Skeletal muscle tissue (tissue), 4 donors: ENCODE data around the gene MTCL1. TPM values are rescaled to one million over a fixed set of nuclear protein-coding genes. Genes with fewer than 3 reads are reported as not detected.

Experiments
- H3K27ac ChIP-seq: one replicate; pipeline ENCODE4 v1.7.0; 2013; ENCODE audit warnings: mild to moderate bottlenecking, low read depth, low read length, inconsistent platforms
- H3K27me3 ChIP-seq, 3 donors: one replicate each; pipeline ENCODE4 v1.7.0; 2013; ENCODE audit warnings: low read length in 3 of 3; ENCODE audit not compliant: control insufficient read depth in 3 of 3, insufficient read depth in 3 of 3
- H3K36me3 ChIP-seq, 3 donors: one replicate each; pipeline ENCODE4 v1.7.0; 2013; ENCODE audit warnings: low read length in 3 of 3; ENCODE audit not compliant: control insufficient read depth in 3 of 3, insufficient read depth in 3 of 3
- H3K4me1 ChIP-seq, 3 donors: one replicate each; pipeline ENCODE4 v1.7.0; 2013; ENCODE audit warnings: low read length in 3 of 3, mild to moderate bottlenecking in 3 of 3; ENCODE audit not compliant: control insufficient read depth in 3 of 3, insufficient read depth in 3 of 3
- H3K4me3 ChIP-seq, 3 donors: one replicate each; pipeline ENCODE4 v1.7.0; 2013; ENCODE audit warnings: low read length in 3 of 3
- H3K9ac ChIP-seq, 3 donors: one replicate each; pipeline ENCODE4 v1.7.0; 2013; ENCODE audit warnings: low read length in 3 of 3, mild to moderate bottlenecking in 3 of 3, moderate library complexity in 2 of 3, low read depth in 1 of 3
- H3K9me3 ChIP-seq, 3 donors: one replicate each; pipeline ENCODE4 v1.7.0; 2013; ENCODE audit warnings: low read length in 3 of 3; ENCODE audit not compliant: control insufficient read depth in 3 of 3
- total RNA-seq: library from RNA; depleted of rRNA; stranded (reverse); fragments of >200 nt; gene quantifications from one replicate; pipeline ENCODE4 v1.2.3, GENCODE V29; 2014
- donor health status: Osteomylitis.

Gene MTCL1
- total RNA-seq, 1 donor from 2014 or later: 12.5 TPM

GRCh38 chr18:8803957-8804356 lies 98.6 kb downstream of the MTCL1 start:
- Histone ChIP-seq H3K36me3 (no peaks in the 10 kb centered on the region), H3K4me3 (no peak overlapping the region), H3K4me1 (peaks cover 13 to 20% (median 13%) of the 10 kb centered on the region in 3 donors), H3K27me3 (no peaks in the 10 kb centered on the region), H3K9me3 (no peaks in the 10 kb centered on the region), H3K9ac (no peak overlapping the region), H3K27ac (no peak overlapping the region)

DNA sequence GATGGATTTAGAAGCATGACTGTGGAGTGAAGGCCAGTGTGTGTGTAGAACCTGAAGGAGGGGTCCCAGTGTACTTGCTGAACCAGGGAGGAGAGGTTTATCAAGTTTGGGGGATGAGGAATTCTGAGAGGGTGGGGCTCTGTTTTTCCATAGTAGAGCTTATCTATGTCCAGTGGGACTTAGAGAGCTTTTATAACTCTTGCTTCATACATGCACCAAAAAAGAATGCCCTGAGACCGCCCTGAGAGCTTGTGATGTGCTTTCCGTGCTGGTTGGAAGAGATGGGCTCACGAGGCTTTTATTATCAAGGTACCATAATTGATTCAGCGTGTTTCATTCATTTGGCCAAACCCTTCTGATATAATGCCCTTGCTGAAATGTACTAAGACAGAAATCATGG lies 100.2 kb downstream of the MTCL1 start:
- no peaks in the 10 kb centered on the region for H3K27me3 ChIP-seq
- peaks cover 0 to 2% (median 2%) of the 10 kb centered on the region in 3 donors for H3K36me3 ChIP-seq
- H3K4me1 ChIP-seq: peaks cover under 1 to 4% (median under 1%) of the 10 kb centered on the region in 3 donors
- no peak overlapping the region for H3K9ac ChIP-seq
- H3K27ac ChIP-seq: no peak overlapping the region
- H3K9me3 ChIP-seq: no peaks in the 10 kb centered on the region
- no peak overlapping the region for H3K4me3 ChIP-seq

DNA sequence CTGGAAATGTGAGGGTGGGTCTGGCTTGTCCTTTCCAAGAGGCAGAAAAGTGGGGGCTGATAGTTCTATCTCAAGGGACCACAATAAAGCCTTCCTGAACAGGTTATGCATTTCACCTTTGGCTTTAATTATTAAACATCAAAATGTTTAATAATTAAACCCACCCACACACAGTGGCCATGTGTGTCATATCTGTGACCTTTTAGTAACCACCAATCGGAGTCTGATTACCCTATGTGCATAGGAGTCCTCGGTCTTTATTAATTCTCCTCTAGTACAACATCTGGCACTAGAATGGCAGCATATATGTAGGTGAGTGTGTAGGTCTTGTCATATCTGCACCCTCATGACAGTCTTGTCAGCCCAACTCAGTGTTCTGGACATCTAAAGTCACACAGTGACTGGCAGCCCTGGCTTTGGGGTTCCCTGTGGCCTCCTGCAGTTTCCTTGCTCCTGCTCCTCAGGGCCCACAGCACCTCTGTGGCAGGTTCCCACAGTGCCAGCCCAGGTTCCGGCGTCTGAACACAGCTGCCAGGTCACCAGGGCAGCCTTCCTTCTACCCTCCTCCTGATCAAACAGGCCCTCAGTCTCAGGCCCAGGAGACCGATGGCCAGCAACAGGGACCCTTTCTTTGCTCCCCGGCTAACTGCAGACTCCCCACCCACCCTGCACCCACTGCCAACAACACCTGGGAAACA lies 100.9 kb downstream of the MTCL1 start:
- no peaks in the 10 kb centered on the region for H3K9me3 ChIP-seq
- peaks cover 0 to 2% (median 2%) of the 10 kb centered on the region in 3 donors for H3K36me3 ChIP-seq
- H3K9ac ChIP-seq: no peak overlapping the region
- no peaks in the 10 kb centered on the region for H3K27me3 ChIP-seq
- no peaks in the 10 kb centered on the region for H3K4me1 ChIP-seq
- H3K27ac ChIP-seq: no peak overlapping the region
- no peak overlapping the region for H3K4me3 ChIP-seq

DNA sequence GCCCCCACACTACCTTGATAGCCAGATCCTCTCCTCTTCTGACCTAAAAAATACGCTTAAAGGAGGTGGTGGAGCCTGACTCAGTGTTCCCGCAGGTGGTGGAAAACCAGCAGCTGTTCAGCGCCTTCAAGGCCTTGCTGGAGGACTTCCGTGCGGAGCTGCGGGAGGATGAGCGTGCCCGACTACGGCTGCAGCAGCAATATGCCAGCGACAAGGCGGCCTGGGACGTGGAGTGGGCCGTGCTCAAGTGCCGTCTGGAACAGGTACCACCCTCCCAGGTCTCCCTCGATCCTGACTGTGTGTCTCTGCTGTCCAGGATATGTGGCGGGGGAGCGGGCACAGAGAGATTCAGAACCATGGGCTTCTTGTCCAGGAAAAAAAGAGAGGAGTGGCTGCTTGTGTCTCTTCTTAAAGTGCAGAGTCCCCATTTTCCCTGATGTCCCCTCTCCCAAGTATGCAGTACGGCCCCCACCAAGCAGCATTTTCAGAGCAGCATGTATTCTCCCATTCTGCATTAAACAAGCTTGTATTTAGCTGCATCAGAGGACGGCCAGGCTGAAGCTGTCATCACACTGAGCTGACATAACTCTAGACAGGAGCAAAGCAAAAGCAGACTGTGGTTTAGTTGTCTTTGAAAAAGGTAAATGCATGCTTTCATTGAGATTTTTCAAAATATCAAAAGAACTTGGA lies 101.6 kb downstream of the MTCL1 start:
- Histone ChIP-seq H3K27ac (no peak overlapping the region), H3K4me3 (no peak overlapping the region), H3K27me3 (no peaks in the 10 kb centered on the region), H3K36me3 (peaks cover 0 to 2% (median 2%) of the 10 kb centered on the region in 3 donors), H3K9ac (no peak overlapping the region), H3K9me3 (no peaks in the 10 kb centered on the region), H3K4me1 (no peaks in the 10 kb centered on the region)

GRCh38 chr18:8807488-8807805 lies 102.1 kb downstream of the MTCL1 start:
- no peak overlapping the region for H3K27ac ChIP-seq
- no peaks in the 10 kb centered on the region for H3K9me3 ChIP-seq
- H3K36me3 ChIP-seq: peaks cover 0 to 2% (median 2%) of the 10 kb centered on the region in 3 donors
- H3K9ac ChIP-seq: no peak overlapping the region
- no peak overlapping the region for H3K4me3 ChIP-seq
- no peaks in the 10 kb centered on the region for H3K4me1 ChIP-seq
- no peaks in the 10 kb centered on the region for H3K27me3 ChIP-seq

GRCh38 chr18:8808001-8808400 lies 102.6 kb downstream of the MTCL1 start:
- no peak overlapping the region for H3K4me3 ChIP-seq
- no peaks in the 10 kb centered on the region for H3K4me1 ChIP-seq
- H3K36me3 ChIP-seq: peaks cover 0 to 4% (median 2%) of the 10 kb centered on the region in 3 donors
- H3K27ac ChIP-seq: no peak overlapping the region
- no peak overlapping the region for H3K9ac ChIP-seq
- no peaks in the 10 kb centered on the region for H3K9me3 ChIP-seq
- no peaks in the 10 kb centered on the region for H3K27me3 ChIP-seq

DNA sequence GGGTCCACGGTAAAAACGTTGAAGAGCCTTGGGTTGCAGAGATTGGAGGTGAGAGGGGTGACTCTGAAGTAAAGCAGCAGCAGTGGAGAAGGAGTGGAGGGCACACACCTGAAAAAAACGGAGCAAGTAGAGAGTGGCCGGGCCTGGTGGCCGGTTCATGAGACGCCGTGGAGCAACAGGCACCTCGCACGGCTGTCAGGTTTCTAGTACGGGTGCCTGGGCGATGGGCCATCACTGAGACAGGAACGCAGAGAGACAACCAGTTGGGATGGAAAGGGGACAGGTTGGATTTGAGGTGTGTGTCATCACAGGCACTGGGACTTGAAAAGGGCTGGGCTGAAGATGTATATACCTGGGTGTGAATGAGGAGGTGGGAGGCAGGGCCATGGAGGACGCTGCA lies 104.2 kb downstream of the MTCL1 start:
- Histone ChIP-seq H3K9me3 (no peaks in the 10 kb centered on the region), H3K27ac (no peak overlapping the region), H3K4me3 (no peak overlapping the region), H3K9ac (no peak overlapping the region), H3K27me3 (no peaks in the 10 kb centered on the region), H3K4me1 (no peaks in the 10 kb centered on the region), H3K36me3 (peaks cover 0 to 11% (median 2%) of the 10 kb centered on the region in 3 donors)

GRCh38 chr18:8810157-8810556 lies 104.8 kb downstream of the MTCL1 start:
- Histone ChIP-seq H3K4me1 (no peaks in the 10 kb centered on the region), H3K36me3 (peaks cover 0 to 11% (median 2%) of the 10 kb centered on the region in 3 donors), H3K27ac (no peak overlapping the region), H3K9ac (no peak overlapping the region), H3K4me3 (no peak overlapping the region), H3K9me3 (no peaks in the 10 kb centered on the region), H3K27me3 (no peaks in the 10 kb centered on the region)

DNA sequence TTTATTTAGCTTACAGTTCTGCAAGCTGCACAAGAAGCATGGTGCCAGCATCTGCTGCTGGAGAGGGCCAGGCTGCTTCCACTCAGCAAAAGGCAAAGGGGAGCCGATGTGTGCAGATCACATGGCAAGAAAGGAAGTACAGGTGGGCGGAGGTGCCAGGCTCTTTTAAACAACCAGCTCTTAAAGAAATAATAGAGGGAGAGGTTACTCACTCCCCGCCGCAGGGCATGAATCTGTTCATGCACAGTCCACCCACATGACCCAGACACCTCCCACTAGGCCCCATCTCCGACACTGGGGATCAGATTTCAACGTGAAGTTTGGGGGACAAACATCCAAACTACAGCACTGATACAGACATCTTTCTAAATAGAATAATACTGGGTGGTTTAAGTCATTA lies 105.8 kb downstream of the MTCL1 start:
- no peaks in the 10 kb centered on the region for H3K27me3 ChIP-seq
- H3K27ac ChIP-seq: no peak overlapping the region
- H3K4me3 ChIP-seq: no peak overlapping the region
- no peaks in the 10 kb centered on the region for H3K9me3 ChIP-seq
- H3K4me1 ChIP-seq: peaks cover 0 to 2% (median under 1%) of the 10 kb centered on the region in 3 donors
- H3K9ac ChIP-seq: no peak overlapping the region
- H3K36me3 ChIP-seq: peaks cover 0 to 11% (median 2%) of the 10 kb centered on the region in 3 donors

GRCh38 chr18:8812631-8813030 lies 107.3 kb downstream of the MTCL1 start:
- Histone ChIP-seq H3K4me1 (peaks cover 2 to 9% (median 4%) of the 10 kb centered on the region in 3 donors), H3K4me3 (no peak overlapping the region), H3K27me3 (no peaks in the 10 kb centered on the region), H3K9ac (no peak overlapping the region), H3K36me3 (peaks cover 0 to 11% (median 2%) of the 10 kb centered on the region in 3 donors), H3K9me3 (no peaks in the 10 kb centered on the region), H3K27ac (no peak overlapping the region)
